Measurements from ENCODE around the gene TRAIP.

TRAIP gene

GRCh38 chr3:49813497-49814174 lies 42.7 kb downstream of the TRAIP start, which contains the start of gene UBA7:
TSS of gene UBA7 (minus strand) at chr3:49813953. CDS start at chr3:49813787, 166 bp downstream.
- peak; percentile 36 for DNase-seq

GRCh38 chr3:49812916-49813496 lies 43.4 kb downstream of the TRAIP start:
- DNase-seq, result no peak

GRCh38 chr3:49807431-49808114 lies 48.8 kb downstream of the TRAIP start:
- peak; percentile 5 for DNase-seq

- DNase-seq, result peak; percentile 4
Measured at GRCh38 chr3:49806850-49807249, 49.5 kb downstream of the TRAIP start.

GRCh38 chr3:49805897-49806701 lies 50.3 kb downstream of the TRAIP start:
- DNase-seq, result peak; percentile 84

GRCh38 chr3:49805367-49805782 lies 51.0 kb downstream of the TRAIP start:
- peak; percentile 98 for DNase-seq

GRCh38 chr3:49804141-49805041 lies 52.0 kb downstream of the TRAIP start:
- peak; percentile 26 for DNase-seq

GRCh38 chr3:49803465-49804140 lies 52.8 kb downstream of the TRAIP start:
- DNase-seq, result peak; percentile 52

- peak; percentile 62 for DNase-seq
Measured at GRCh38 chr3:49802719-49803464, 53.5 kb downstream of the TRAIP start, which contains the start of gene INKA1. TSS of gene INKA1 (plus strand) at chr3:49803261. CDS start at chr3:49803393, 132 bp downstream.

GRCh38 chr3:49801160-49801559 lies 55.2 kb downstream of the TRAIP start:
- DNase-seq, result no peak

GRCh38 chr3:49799761-49800160 lies 56.6 kb downstream of the TRAIP start, which contains the start of gene CDHR4:
TSS of gene CDHR4 (minus strand) at chr3:49799873. CDS start at chr3:49799812, 61 bp downstream.
- no peak for DNase-seq

- DNase-seq, result no peak
Measured at GRCh38 chr3:49799105-49799504, 57.3 kb downstream of the TRAIP start.

- DNase-seq, result no peak
Measured at GRCh38 chr3:49794926-49795905, 61.1 kb downstream of the TRAIP start.

- no peak for DNase-seq
Measured at GRCh38 chr3:49794431-49794830, 61.9 kb downstream of the TRAIP start.

- no peak for DNase-seq
Measured at GRCh38 chr3:49793486-49794085, 62.8 kb downstream of the TRAIP start.

GRCh38 chr3:49792371-49793150 lies 63.8 kb downstream of the TRAIP start:
- DNase-seq, result no peak

GRCh38 chr3:49791571-49791970 lies 64.8 kb downstream of the TRAIP start:
- no peak for DNase-seq

All from GF-D8 (cell line).